Measurements from ENCODE around the gene PCDHGA3. TPM values are rescaled to one million over a fixed set of nuclear protein-coding genes. Genes with fewer than 3 reads are reported as not detected.
"Not testable (repeated sequence)": the region's sequence is repeated elsewhere in the genome, so short reads cannot be mapped to it uniquely, and the experiment has no call there.

The PCDHGA3 gene
- total RNA-seq, 1 donor from 2014 or later = 2.1 TPM

GRCh38 chr5:141389153-141390042 lies 45.8 kb downstream of the PCDHGA3 start:
- H3K4me3 ChIP-seq (ENCODE audit: low read length in 3 of 3) = peak overlapping the region; percentile 17 to 59 (median 41)
- H3K9me3 ChIP-seq (ENCODE audit: control insufficient read depth in 3 of 3, low read length in 3 of 3) = peaks cover 12 to 34% (median 30%) of the 10 kb centered on the region in 3 donors
- no peak overlapping the region for H3K27ac ChIP-seq (ENCODE audit: low read depth, low read length)
- peaks cover 0 to 14% (median 6%) of the 10 kb centered on the region in 3 donors for H3K27me3 ChIP-seq (ENCODE audit: control insufficient read depth in 3 of 3, insufficient read depth in 3 of 3, low read length in 3 of 3)
- peaks cover 0 to 12% (median 0%) of the 10 kb centered on the region in 3 donors for H3K4me1 ChIP-seq (ENCODE audit: control insufficient read depth in 3 of 3, insufficient read depth in 3 of 3, low read length in 3 of 3)
- H3K36me3 ChIP-seq (ENCODE audit: control insufficient read depth in 3 of 3, insufficient read depth in 3 of 3, low read length in 3 of 3) = peaks cover 0 to 6% (median 0%) of the 10 kb centered on the region in 3 donors
- no peak overlapping the region for H3K9ac ChIP-seq (ENCODE audit: low read depth in 1 of 3, low read length in 3 of 3)

- H3K4me1 ChIP-seq (ENCODE audit: control insufficient read depth in 3 of 3, insufficient read depth in 3 of 3, low read length in 3 of 3) = peaks cover 0 to 15% (median 0%) of the 10 kb centered on the region in 3 donors
- H3K27ac ChIP-seq (ENCODE audit: low read depth, low read length) = no peak within 1 kb of the TSS
- peaks cover 12 to 31% (median 20%) of the 10 kb centered on the region in 3 donors for H3K9me3 ChIP-seq (ENCODE audit: control insufficient read depth in 3 of 3, low read length in 3 of 3)
- peaks cover 0 to 18% (median 12%) of the 10 kb centered on the region in 3 donors for H3K27me3 ChIP-seq (ENCODE audit: control insufficient read depth in 3 of 3, insufficient read depth in 3 of 3, low read length in 3 of 3)
- H3K9ac ChIP-seq (ENCODE audit: low read depth in 1 of 3, low read length in 3 of 3) = no peak within 1 kb of the TSS
- H3K36me3 ChIP-seq (ENCODE audit: control insufficient read depth in 3 of 3, insufficient read depth in 3 of 3, low read length in 3 of 3) = peaks cover 0 to 6% (median 0%) of the 10 kb centered on the region in 3 donors
- H3K4me3 ChIP-seq (ENCODE audit: low read length in 3 of 3) = peak within 1 kb of the TSS in 2 of 3 donors; percentile 44 to 49
Measured at GRCh38 chr5:141392429-141393198, 49.0 kb downstream of the PCDHGA3 start, which contains the start of gene PCDHGA8. PCDHGA8 (plus strand) TSS chr5:141392633; CDS start chr5:141392814, 181 bp downstream.

GRCh38 chr5:141393267-141393666 lies 49.6 kb downstream of the PCDHGA3 start:
- H3K9ac ChIP-seq (ENCODE audit: low read depth in 1 of 3, low read length in 3 of 3) = no peak overlapping the region
- H3K36me3 ChIP-seq (ENCODE audit: control insufficient read depth in 3 of 3, insufficient read depth in 3 of 3, low read length in 3 of 3) = peaks cover 0 to 6% (median 0%) of the 10 kb centered on the region in 3 donors
- peak overlapping the region in 1 of 3 donors; percentile 49 for H3K4me3 ChIP-seq (ENCODE audit: low read length in 3 of 3)
- no peak overlapping the region for H3K27ac ChIP-seq (ENCODE audit: low read depth, low read length)
- H3K27me3 ChIP-seq (ENCODE audit: control insufficient read depth in 3 of 3, insufficient read depth in 3 of 3, low read length in 3 of 3) = peaks cover 0 to 18% (median 12%) of the 10 kb centered on the region in 3 donors
- peaks cover 12 to 29% (median 19%) of the 10 kb centered on the region in 3 donors for H3K9me3 ChIP-seq (ENCODE audit: control insufficient read depth in 3 of 3, low read length in 3 of 3)
- peaks cover 0 to 15% (median 0%) of the 10 kb centered on the region in 3 donors for H3K4me1 ChIP-seq (ENCODE audit: control insufficient read depth in 3 of 3, insufficient read depth in 3 of 3, low read length in 3 of 3)

GRCh38 chr5:141394401-141395187 lies 51.0 kb downstream of the PCDHGA3 start:
- H3K36me3 ChIP-seq (ENCODE audit: control insufficient read depth in 3 of 3, insufficient read depth in 3 of 3, low read length in 3 of 3); H3K27ac ChIP-seq (ENCODE audit: low read depth, low read length); H3K9ac ChIP-seq (ENCODE audit: low read depth in 1 of 3, low read length in 3 of 3): not testable (repeated sequence)
- H3K9me3 ChIP-seq (ENCODE audit: control insufficient read depth in 3 of 3, low read length in 3 of 3) = peaks cover 13 to 29% (median 20%) of the 10 kb centered on the region in 3 donors
- H3K27me3 ChIP-seq (ENCODE audit: control insufficient read depth in 3 of 3, insufficient read depth in 3 of 3, low read length in 3 of 3) = peaks cover 0 to 18% (median 12%) of the 10 kb centered on the region in 3 donors
- H3K4me3 ChIP-seq (ENCODE audit: low read length in 3 of 3) = peak overlapping the region in 1 of 3 donors; percentile 31
- H3K4me1 ChIP-seq (ENCODE audit: control insufficient read depth in 3 of 3, insufficient read depth in 3 of 3, low read length in 3 of 3) = peaks cover 0 to 16% (median 5%) of the 10 kb centered on the region in 3 donors

Other genes starting within 250 kb of the PCDHGA3 start
- 2.6 TPM for gene PCDHB2, start 249.2 kb upstream of the PCDHGA3 start, total RNA-seq
- gene PCDHB3, start 243.4 kb upstream of the PCDHGA3 start, total RNA-seq = 1.6 TPM
- 1.6 TPM for gene PCDHB4, start 222.0 kb upstream of the PCDHGA3 start, total RNA-seq
- gene PCDHB5, start 208.6 kb upstream of the PCDHGA3 start, total RNA-seq = 3.1 TPM
- gene PCDHB6, start 193.8 kb upstream of the PCDHGA3 start, total RNA-seq = 0.52 TPM
- gene PCDHB7, start 171.2 kb upstream of the PCDHGA3 start, total RNA-seq = 2.1 TPM
- gene PCDHB8, start 166.0 kb upstream of the PCDHGA3 start, total RNA-seq = 1.6 TPM
- 1.6 TPM for gene PCDHB16, start 161.4 kb upstream of the PCDHGA3 start, total RNA-seq
- 1.0 TPM for gene PCDHB9, start 156.7 kb upstream of the PCDHGA3 start, total RNA-seq
- gene PCDHB10, start 151.5 kb upstream of the PCDHGA3 start, total RNA-seq = 2.6 TPM
- 4.2 TPM for gene PCDHB11, start 144.2 kb upstream of the PCDHGA3 start, total RNA-seq
- 1.6 TPM for gene PCDHB12, start 135.1 kb upstream of the PCDHGA3 start, total RNA-seq
- 1.6 TPM for gene PCDHB13, start 129.9 kb upstream of the PCDHGA3 start, total RNA-seq
- 4.2 TPM for gene PCDHB14, start 120.5 kb upstream of the PCDHGA3 start, total RNA-seq
- 4.2 TPM for gene PCDHB15, start 98.4 kb upstream of the PCDHGA3 start, total RNA-seq
- 0.52 TPM for gene SLC25A2, start 39.8 kb upstream of the PCDHGA3 start, total RNA-seq
- gene TAF7, start 23.0 kb upstream of the PCDHGA3 start, total RNA-seq = 72.0 TPM
- 0.52 TPM for gene PCDHGA1, start 13.3 kb upstream of the PCDHGA3 start, total RNA-seq
- 1.6 TPM for gene PCDHGA2, start 5.1 kb upstream of the PCDHGA3 start, total RNA-seq
- 1.6 TPM for gene PCDHGB1, start 6.3 kb downstream of the PCDHGA3 start, total RNA-seq
- 1.0 TPM for gene PCDHGA4, start 11.2 kb downstream of the PCDHGA3 start, total RNA-seq
- gene PCDHGB2, start 16.2 kb downstream of the PCDHGA3 start, total RNA-seq = 2.1 TPM
- 2.1 TPM for gene PCDHGA5, start 20.3 kb downstream of the PCDHGA3 start, total RNA-seq
- gene PCDHGB3, start 26.4 kb downstream of the PCDHGA3 start, total RNA-seq = 3.1 TPM
- gene PCDHGA6, start 30.1 kb downstream of the PCDHGA3 start, total RNA-seq = 4.2 TPM
- gene PCDHGA7, start 38.9 kb downstream of the PCDHGA3 start, total RNA-seq = 3.7 TPM
- 4.7 TPM for gene PCDHGB4, start 43.9 kb downstream of the PCDHGA3 start, total RNA-seq
- gene PCDHGA8, start 48.8 kb downstream of the PCDHGA3 start, total RNA-seq = 3.7 TPM
- gene PCDHGB5, start 54.1 kb downstream of the PCDHGA3 start, total RNA-seq = 3.7 TPM
- gene PCDHGA9, start 58.9 kb downstream of the PCDHGA3 start, total RNA-seq = 4.7 TPM
- 5.2 TPM for gene PCDHGB6, start 64.2 kb downstream of the PCDHGA3 start, total RNA-seq
- 4.2 TPM for gene PCDHGA10, start 69.2 kb downstream of the PCDHGA3 start, total RNA-seq
- gene PCDHGB7, start 73.8 kb downstream of the PCDHGA3 start, total RNA-seq = 7.3 TPM
- 6.8 TPM for gene PCDHGA11, start 77.2 kb downstream of the PCDHGA3 start, total RNA-seq
- gene PCDHGA12, start 86.7 kb downstream of the PCDHGA3 start, total RNA-seq = 3.1 TPM
- gene PCDHGC3, start 132.1 kb downstream of the PCDHGA3 start, total RNA-seq = 38.1 TPM
- gene PCDHGC4, start 141.2 kb downstream of the PCDHGA3 start, total RNA-seq = 3.7 TPM
- gene PCDHGC5, start 145.3 kb downstream of the PCDHGA3 start, total RNA-seq = 2.1 TPM